AG08396 (cell line): ENCODE data around the gene PFDN2.

Experiments used
- DNase-seq: peaks from one replicate; pipeline ENCODE4 v3.0.0; 2012; ENCODE audit warnings: low spot score, mixed read lengths

The PFDN2 gene

GRCh38 chr1:161051219-161051618 is 66.6 kb downstream of the PFDN2 start:
- DNase-seq = no peak
